Dermis microvascular lymphatic vessel endothelial cell (primary cell): ENCODE data around the gene MPV17L. TPM values are rescaled to one million over a fixed set of nuclear protein-coding genes. Genes with fewer than 3 reads are reported as not detected.
"Not testable (repeated sequence)": the region's sequence is repeated elsewhere in the genome, so short reads cannot be mapped to it uniquely, and the experiment has no call there.

Experiments
- DNase-seq, 2 donors: peaks; one replicate each; pipeline versions ENCODE4 v3.0.0 to v3.0.0-alpha.2; 2010; ENCODE audit warnings: low read depth in 2 of 2
- total RNA-seq: library from RNA; depleted of rRNA; stranded (reverse); fragments of >200 nt; gene quantifications from 2 replicates; pipeline ENCODE4 v1.2.1, GENCODE V29; 2014

Gene MPV17L
- total RNA-seq, 1 donor from 2014 or later = 0.13 TPM

GRCh38 chr16:15407756-15408155 lies 12.2 kb downstream of the MPV17L start:
- DNase-seq = not testable (repeated sequence)

- DNase-seq = not testable (repeated sequence)
Measured at GRCh38 chr16:15409476-15409875, 13.9 kb downstream of the MPV17L start.

- no peak for DNase-seq
Measured at GRCh38 chr16:15415511-15415985, 20.0 kb downstream of the MPV17L start.

- no peak for DNase-seq
Measured at GRCh38 chr16:15417197-15417596, 21.6 kb downstream of the MPV17L start.

GRCh38 chr16:15418206-15418605 lies 22.7 kb downstream of the MPV17L start:
- no peak for DNase-seq

GRCh38 chr16:15421696-15422095 lies 26.1 kb downstream of the MPV17L start:
- DNase-seq = not testable (repeated sequence)

GRCh38 chr16:15422222-15422621 lies 26.7 kb downstream of the MPV17L start:
- DNase-seq = no peak

- DNase-seq = no peak
Measured at GRCh38 chr16:15425861-15426260, 30.3 kb downstream of the MPV17L start.

GRCh38 chr16:15426796-15427195 lies 31.2 kb downstream of the MPV17L start:
- DNase-seq = no peak

GRCh38 chr16:15427648-15428239 lies 32.2 kb downstream of the MPV17L start:
- DNase-seq = peak; percentile 81 to 83

- DNase-seq = not testable (repeated sequence)
Measured at GRCh38 chr16:15430884-15431283, 35.3 kb downstream of the MPV17L start.

GRCh38 chr16:15434079-15434424 lies 38.5 kb downstream of the MPV17L start:
- DNase-seq = no peak

GRCh38 chr16:15434425-15435215 lies 39.1 kb downstream of the MPV17L start, which contains the start of gene BMERB1:
Gene BMERB1, plus strand, starts transcription at chr16:15434588. Its CDS starts 66 bp downstream, at chr16:15434654.
- peak; percentile 20 to 61 for DNase-seq

GRCh38 chr16:15435216-15435864 lies 39.8 kb downstream of the MPV17L start:
- peak in 1 of 2 donors; percentile 2 for DNase-seq

- DNase-seq = no peak
Measured at GRCh38 chr16:15439102-15439501, 43.5 kb downstream of the MPV17L start.

GRCh38 chr16:15439521-15439920 lies 44.0 kb downstream of the MPV17L start:
- no peak for DNase-seq

- peak in 1 of 2 donors; percentile 43 for DNase-seq
Measured at GRCh38 chr16:15440852-15441251, 45.3 kb downstream of the MPV17L start.

GRCh38 chr16:15442140-15442539 lies 46.6 kb downstream of the MPV17L start:
- not testable (repeated sequence) for DNase-seq

GRCh38 chr16:15443753-15444152 lies 48.2 kb downstream of the MPV17L start:
- DNase-seq = no peak

GRCh38 chr16:15444264-15444663 lies 48.7 kb downstream of the MPV17L start:
- DNase-seq = no peak

- DNase-seq = no peak
Measured at GRCh38 chr16:15445450-15445849, 49.9 kb downstream of the MPV17L start.

GRCh38 chr16:15446901-15447300 lies 51.3 kb downstream of the MPV17L start:
- DNase-seq = no peak
